ENCODE results near the gene ATF1.
"Not testable (repeated sequence)": the region's sequence is repeated elsewhere in the genome, so short reads cannot be mapped to it uniquely, and the experiment has no call there.

ATF1 gene

DNA sequence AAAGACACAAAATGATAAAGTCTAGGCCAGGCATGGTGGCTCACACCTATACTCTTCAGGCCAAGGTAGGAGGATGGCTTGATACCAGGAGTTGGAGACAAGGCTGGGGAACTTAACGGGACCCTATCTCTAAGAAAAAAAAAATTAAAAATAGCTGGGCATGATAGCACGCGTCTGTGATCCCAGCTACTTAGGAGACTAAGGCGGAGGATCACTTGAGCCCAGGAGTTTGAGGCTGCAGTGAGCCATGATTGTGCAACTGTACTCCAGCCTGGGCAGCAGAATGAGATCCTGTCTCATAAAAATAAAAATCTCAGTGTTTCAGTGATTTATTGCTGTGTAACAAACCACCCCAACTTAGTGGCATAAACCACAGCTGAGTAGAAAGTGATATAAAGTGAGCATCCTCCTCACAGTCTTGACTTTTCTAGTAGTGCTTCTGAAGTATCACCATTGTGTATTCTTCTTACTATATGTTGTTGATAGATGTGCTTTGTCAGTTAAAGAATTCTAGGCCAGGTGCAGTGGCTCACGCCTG, 10.6 kb upstream of the ATF1 start:
- no peak for DNase-seq (ENCODE audit: low read depth)

DNA sequence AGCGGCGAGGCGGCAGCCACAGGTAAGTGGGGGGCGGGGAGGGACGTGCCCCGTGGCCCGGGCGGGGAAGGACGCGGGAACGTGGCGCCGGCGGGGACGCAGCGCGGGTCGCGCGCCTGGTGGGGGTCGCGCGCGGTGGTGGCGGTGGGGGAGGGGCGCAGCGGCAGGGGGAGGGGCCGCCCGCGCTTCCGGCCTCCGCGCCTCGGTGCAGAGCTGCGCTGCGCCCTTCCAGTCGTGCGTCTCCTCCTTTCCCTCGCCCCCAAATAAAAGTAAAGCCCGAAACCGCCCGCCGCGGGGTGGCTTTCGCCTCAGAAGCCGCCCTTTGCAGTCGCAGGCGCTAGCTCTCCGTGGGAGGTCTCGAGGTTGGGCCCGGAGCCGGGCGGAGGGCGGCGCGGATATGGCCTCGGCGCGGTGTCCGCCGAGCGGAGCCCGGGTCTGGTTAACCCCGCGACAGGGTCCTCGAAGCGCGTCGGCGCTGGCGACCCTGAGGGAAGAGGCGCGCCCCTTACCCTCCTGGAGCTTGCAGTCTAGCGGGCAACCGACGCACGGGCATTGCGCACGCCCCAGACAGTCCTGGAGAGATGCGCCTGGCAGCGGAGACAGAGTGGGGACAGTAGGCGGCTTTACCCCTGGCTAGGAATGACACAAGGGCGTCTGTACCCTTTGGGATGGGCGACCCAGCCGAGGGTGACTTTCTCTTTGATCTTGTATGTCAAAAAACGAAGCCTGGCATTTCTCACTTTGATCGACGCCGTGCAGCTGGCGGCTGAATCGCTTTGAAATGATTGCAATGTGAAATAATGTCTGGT, 589 bp downstream of the ATF1 start:
- DNase-seq (ENCODE audit: low read depth), result no peak

DNA sequence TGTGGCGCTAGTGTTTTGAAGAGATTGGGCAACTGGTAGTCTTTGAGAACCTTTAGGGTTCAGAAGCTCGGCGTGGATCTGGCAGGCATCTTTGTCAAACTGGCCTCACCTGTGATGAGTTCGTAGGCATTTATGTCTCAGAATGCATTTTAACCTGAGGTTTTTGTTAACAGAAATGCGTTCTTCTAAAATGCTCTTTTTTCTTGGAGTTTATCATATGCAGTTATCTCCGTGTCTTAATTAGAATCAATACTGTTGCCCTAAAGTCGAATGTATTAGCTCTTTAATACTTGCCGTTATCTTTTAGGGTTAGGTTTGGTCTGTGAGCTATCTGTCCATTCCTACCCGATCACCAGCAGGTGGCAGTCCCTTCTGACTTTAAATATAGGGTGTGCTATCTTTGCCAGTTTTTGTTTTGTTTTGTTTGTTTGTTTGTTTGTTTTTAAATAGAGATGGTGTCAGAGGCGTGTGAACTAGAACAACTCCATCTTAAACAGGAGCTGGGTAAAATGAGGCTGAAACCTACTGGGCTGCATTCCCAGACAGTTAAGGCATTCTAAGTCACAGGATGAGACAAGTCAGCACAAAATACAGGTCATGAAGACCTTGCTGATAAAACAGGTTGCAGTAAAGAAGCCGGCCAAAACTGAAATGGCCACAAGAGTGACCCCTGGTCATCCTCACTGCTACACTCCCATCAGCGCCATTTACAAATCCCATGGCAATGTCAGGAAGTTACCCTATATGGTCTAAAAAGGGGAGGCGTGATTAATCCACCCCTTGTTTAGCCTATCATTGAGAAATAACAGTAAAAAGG, 1.4 kb downstream of the ATF1 start:
- peak; percentile 43 for DNase-seq (ENCODE audit: low read depth)

DNA sequence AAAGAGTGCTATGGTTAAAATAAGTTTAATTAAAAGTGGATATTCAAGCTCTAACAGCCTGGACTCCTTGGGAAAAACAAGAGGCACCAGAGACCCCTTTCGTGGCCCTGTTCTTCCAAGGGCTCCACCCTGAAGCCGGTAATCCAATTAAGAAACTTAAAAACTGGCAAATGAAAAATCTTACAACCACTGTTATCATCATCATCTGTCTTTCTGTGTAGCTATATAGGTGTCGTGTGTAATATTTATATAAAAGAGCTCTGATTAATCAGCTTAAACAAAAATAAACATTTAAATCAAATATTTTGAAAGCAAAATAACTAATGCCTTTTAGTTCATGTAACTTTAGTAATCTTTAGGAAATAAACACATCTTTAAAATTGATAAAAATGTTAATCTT, 4.5 kb downstream of the ATF1 start:
- DNase-seq (ENCODE audit: low read depth), result no peak

DNA sequence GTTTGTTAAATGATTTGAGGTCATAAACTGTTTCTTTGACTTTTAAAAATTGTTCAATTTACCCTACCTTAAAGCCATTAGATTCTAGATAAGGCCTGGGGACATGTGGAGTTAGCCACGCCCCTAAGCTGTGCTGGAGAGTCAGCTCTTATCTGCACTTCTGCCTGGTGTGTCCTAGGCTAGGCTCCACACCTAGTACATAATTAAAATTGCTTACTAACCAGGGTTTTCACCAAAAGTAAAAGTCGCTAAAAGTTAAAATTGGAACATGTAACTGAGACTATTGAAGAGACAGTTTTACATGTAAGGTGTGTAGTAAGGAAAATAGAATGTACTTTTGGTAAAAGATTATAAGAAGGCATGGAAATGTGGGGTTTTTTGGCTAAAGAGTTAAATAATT, 4.9 kb downstream of the ATF1 start:
- DNase-seq (ENCODE audit: low read depth), result not testable (repeated sequence)

DNA sequence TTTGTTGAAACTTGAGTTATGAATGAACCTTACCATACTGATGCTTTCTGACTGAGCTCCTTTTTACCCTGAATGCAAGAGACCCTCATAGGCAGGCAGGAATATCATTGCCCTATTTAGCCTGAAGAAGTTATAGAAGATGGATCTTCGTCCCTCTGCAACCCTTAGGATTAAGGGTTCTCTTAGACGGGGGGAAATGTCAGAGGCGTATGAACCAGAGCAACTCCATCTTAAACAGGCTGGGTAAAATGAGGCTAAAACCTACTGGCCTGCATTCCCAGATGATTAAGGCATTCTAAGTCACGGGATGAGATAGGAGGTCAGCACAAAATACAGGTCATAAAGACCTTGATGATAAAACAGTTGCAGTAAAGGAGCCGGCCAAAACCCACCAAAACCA, 7.5 kb downstream of the ATF1 start:
- DNase-seq (ENCODE audit: low read depth), result no peak

DNA sequence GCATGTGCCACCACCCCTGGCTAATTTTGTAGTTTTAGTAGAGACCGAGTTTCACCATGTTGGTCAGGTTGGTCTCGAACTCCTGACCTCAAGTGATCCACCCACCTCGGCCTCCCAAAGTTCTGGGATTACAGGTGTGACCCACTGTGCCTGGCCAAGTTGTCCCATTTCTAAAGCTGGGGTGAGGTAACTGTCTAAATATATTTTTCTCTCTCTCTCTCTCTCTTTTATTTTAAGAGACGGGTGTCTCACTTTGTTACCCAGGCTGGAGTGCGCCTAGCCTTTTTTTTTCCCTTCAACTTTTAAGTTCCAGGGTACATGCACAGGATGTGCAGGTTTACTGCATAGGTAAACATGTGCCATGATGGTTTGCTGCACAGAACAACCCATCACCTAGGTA, 8.6 kb downstream of the ATF1 start:
- no peak for DNase-seq (ENCODE audit: low read depth)

DNA sequence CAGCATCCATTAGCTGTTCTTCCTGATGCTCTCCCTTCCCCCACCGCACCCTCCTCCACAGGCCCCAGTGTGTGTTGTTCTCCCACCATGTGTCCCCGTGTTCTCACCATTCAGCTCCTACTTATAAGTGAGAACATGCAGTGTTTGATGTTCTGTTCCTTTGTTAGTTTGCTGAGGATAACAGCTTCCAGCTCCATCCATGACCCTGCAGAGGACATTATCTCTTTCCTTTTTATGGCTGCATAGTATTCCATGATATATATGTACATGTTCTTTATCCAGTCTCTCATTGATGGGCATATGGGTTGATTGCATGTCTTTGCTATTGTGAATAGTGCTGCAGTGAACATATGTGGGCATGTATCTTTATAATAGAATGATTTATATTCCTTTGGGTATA, 9.0 kb downstream of the ATF1 start:
- no peak for DNase-seq (ENCODE audit: low read depth)

DNA sequence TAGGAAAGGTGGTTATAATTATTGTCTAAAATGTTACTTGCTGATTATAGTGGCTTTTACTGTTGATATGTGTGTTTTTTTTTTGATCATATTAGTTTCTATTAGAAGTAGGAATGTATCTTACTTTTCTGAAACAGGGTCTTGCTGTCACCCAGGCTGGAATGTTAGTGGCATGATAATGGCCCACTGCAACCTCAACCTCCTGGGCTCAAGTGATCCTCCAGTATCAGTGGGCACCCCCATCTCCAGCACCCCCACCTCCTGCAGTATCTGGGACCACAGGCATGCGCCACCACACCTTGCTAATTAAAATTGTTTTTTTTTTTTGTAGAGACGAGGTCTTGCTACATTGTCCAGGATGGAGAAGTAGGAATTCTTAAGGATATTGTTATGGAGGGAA, 11.3 kb downstream of the ATF1 start:
- no peak for DNase-seq (ENCODE audit: low read depth)

DNA sequence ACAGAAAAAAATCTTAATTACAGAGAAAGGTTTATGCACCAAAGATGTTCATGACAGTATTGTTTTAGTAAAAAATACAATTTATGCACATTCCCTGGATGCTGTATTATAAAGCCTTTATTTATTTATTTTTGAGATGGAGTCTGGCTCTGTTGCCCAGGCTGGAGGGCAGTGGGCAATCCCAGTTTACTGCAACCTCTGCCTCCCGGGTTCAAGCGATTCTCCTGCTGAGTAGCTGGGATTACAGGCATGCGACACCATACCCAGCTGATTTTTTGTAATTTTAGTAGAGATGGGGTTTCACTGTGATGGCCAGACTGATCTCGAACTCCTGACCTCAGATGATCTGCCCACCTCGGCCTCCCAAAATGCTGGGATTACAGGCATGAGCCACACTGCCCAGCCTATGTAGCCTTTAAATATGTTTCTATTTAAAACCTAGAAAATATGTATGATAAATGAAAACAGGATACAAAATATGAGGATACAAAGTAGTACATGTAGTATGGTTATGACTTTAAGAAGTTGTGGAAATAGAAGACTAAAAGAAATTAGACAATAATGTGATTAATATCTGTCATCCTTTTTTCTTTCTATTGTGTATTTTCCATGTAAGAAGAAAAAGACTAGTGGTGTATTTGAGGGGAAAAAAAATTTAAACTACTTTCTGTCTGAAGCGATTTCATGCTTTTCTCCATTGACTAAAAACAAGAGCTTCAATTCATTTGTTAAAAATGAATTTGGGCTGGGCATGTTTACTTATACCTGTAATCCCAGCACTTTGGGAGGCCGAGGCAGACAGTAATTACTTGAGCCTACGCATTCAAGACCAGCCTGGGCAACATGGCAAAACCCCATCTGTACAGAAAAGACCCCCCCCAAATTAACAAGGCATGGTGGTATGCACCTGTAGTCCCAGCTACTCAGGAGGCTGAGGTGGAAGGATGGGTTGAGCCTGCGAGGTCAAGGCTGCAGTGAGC, 13.1 kb downstream of the ATF1 start:
- DNase-seq (ENCODE audit: low read depth), result no peak

DNA sequence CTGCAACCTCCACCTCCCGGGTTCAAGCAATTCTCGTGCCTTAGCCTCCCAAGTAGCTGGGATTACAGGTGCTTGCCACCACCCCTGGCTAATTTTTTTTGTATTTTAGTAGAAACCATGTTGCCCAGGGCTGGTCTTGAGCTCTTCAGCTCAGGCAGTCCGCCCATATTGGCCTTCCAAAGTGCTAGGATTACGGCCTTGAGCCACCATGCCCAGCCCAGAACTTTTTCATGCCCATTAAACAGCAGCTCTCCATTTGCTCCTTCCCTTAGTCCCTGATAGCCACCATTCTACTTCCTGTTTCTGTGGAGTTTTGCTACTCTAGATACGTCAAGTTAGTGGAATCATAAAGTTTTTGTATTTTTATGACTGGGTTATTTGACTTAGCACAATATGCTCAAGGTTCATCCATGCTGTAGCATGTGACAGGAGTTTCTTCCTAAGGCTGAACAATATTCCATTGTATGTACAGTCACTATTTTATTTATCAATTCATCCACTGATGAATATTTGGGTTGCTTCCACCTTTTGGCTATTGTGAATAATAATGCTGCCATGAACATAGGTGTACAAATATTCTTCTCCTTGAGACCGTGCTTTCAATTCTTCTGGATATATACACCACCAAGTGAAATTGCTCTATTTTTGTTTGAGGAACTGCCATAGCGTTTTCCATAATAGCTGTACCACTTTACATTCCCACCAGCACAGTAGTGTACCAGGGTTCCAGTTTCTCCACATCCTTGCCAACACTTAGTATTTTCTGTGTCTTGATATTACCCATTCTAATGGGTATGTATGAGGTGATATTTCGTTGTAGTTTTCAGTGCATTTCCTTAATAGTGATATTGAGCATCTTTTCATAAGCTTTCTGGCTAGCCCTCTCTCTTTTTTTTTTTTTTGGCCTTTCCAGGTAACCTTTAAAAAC, 15.0 kb downstream of the ATF1 start:
- DNase-seq (ENCODE audit: low read depth), result no peak

DNA sequence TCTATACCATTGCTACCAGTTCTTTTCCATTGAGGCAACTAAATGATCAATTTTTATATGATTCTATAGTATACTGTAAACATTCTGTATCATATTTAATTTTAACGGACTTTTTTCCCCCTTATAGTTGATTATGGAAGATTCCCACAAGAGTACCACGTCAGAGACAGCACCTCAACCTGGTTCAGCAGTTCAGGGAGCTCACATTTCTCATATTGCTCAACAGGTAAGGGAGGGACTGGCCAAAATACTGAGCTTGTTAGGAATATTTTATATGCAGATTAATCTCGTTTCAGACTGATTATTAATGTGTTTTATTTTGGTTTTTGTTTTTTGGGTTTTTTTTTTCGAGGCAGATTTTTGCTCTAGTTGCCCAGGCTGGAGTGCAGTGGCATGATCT, 16.1 kb downstream of the ATF1 start:
- no peak for DNase-seq (ENCODE audit: low read depth)

DNA sequence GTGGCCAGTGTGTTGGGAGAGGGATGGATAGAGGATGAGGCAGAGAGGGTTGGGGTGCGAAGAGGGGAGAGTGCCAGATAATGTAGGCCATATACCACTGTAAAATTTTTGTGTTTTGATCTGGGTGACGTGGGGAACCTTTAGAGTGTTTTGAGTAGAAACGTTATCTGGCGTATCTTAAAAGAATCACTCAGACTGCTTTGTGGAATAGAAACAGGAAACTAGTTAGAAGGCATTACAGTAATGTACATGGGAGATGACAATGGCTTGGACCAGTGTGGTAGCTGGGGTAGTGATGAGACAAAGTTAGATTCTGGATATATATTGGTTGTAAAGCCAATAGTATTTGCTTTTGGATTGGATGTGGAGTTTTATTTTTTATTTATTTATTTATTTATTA, 20.6 kb downstream of the ATF1 start:
- DNase-seq (ENCODE audit: low read depth), result no peak

DNA sequence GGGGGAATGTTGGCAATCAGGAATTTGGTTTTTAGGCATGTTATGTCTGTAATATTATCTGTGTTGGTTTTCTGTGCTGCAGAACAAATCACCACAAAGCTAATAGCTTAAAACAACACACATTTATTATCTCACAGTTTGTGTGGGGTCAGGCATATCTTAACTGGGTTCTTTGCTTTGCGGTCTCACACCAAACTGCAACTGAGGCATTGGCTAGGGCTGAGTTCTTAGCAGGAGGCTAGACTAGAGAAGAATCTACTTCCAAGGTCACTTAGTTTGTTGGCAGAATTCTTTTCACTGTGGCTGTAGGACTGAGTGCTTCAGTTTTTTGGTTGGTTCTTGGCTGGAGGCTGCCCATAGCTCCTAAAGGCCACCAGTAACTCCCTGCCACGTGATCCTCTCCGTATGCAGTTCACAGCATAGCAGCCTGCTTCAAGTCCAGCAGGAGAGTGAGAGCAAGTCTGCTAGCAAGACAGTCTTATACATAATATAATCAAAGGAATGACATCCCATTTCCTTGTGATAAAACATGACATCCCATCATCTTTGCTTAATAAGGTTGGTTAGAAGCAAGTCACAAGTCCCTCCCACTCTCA, 21.6 kb downstream of the ATF1 start:
- DNase-seq (ENCODE audit: low read depth), result no peak

DNA sequence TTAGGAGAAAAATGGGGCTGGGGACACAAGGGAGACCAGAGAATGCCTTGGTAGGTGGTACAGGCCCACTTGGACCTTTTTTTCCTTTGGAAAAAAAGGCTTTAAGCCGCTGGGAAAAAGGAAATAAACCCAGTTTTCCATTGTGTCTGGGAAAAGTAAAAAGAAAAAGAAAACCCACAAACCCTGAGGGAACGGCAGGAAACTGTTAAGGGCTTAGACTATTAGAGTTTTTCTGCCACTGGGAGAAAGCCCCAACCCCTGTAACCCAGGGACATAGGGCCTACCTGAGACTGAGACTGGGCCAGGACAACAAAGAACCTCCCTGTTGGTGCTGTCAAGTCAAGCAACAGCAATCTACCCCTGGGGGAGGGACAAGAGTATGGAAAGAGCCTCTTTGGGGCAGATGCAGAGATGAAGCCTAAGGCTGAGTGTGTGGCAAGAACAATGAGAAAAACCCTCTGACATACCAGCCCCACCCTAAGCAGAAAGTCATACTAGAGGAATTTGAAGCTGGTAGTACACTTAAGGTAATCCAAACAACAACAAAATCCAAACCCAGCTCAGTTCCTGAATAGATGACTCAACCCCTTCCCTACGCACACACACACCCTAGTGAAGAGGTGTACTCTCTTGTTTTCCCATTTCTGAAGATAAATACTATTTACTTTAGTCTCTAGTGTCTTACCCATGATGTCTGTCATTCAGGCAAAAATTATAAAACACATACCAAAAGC, 22.8 kb downstream of the ATF1 start:
- DNase-seq (ENCODE audit: low read depth), result peak; percentile 84

DNA sequence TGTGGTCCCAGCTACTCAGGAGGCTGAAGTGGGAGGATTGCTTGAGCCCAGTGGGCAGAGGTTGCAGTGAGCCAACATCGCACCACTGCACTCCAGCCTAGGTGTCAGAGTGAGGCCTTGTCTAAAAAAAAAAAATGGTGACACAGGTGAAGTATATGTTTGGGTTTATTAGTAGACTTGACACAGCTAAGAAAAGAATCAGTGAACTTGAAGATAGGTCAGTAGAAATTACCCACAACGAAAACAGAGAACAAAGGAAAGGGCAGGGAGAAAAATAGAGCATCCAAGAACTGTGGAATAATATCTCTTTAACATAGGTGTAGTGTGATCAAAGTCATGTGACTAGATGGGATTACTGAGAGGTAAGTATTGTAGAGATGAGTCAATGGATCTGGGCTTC, 23.7 kb downstream of the ATF1 start:
- DNase-seq (ENCODE audit: low read depth), result no peak

DNA sequence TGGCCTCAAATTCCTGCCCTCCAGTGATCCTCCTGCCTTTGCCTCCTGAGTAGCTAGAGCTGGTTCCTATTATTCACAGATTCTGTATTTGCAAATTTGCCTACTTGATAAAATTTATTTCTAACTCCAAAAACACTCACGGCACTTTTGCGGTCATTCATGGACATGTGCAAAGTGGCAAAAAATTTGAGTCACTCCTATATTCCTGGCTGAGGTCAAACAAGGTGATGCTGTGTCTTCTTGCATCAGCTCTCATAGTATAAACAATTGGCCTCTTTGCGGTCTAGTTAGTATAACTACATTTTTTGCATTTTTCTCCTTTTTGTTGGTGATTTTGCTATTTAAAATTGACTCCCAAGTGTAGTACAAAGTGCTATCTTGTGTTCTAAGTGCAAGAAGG, 24.7 kb downstream of the ATF1 start:
- peak; percentile 64 for DNase-seq (ENCODE audit: low read depth)

DNA sequence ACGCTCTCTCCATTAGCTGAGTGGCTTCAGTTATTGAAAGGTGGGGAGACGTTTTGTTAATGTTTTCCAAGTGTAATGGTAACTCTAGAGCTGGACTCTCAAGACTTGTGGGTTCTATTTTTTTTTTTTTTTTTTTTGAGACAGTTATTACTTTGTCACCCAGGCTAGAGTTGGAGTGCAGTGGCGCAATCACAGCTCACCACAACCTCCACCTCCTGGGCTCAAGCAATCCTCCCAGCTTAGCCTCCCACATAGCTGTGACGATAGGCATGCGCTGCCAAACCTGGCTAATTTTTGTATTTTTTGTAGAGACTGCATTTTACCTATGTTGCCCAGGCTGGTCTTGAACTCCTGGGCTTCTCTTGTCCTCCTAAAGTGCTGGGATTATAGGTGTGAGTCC, 26.2 kb downstream of the ATF1 start:
- no peak for DNase-seq (ENCODE audit: low read depth)

DNA sequence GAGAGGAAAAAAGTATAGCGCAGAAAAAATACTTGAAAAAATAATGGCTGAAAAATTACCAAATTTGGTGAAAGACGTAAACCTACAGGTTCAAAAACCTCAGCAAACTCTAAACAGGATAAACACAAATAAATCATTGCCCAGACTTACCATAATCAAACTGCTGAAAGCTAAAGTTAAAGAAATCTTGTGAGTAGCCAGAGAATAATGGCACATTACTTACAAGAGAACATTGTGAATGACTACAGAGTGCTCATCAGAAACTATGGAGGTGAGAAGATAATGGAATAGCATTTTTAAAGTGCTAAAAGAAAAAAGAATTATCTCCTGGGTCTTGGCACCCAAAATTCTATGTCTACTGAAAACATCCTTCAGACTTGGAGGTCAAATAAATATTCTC, 36.0 kb downstream of the ATF1 start:
- no peak for DNase-seq (ENCODE audit: low read depth)

All from fibroblast of the conjunctiva (primary cell).